ENCODE measurements around the gene PNRC1.
"Not testable (repeated sequence)": the region's sequence is repeated elsewhere in the genome, so short reads cannot be mapped to it uniquely, and the experiment has no call there.

The PNRC1 gene

GRCh38 chr6:89080281-89081128 lies at the start of gene PNRC1:
Gene PNRC1, plus strand, starts transcription at chr6:89080751. Its CDS starts 144 bp downstream, at chr6:89080895.
- TF ChIP-seq POLR2A (IDR thresholded peaks at IDR 0.05; ENCODE audit: low read length) (peak; percentile 99), GATA1 (IDR thresholded peaks at IDR 0.05; ENCODE audit: low read depth, low read length) (no peak)
- peak; percentile 99 for DNase-seq

- no peak for DNase-seq
- TF ChIP-seq GATA1 (IDR thresholded peaks at IDR 0.05; ENCODE audit: low read depth, low read length) = no peak
Observed at GRCh38 chr6:89032599-89032998, 48.0 kb upstream of the PNRC1 start.

GRCh38 chr6:89033461-89033860 lies 47.1 kb upstream of the PNRC1 start:
- no peak for DNase-seq
- no peak for TF ChIP-seq POLR2A (IDR thresholded peaks at IDR 0.05; ENCODE audit: low read length)
- no peak for TF ChIP-seq GATA1 (IDR thresholded peaks at IDR 0.05; ENCODE audit: low read depth, low read length)

GRCh38 chr6:89034116-89034515 lies 46.4 kb upstream of the PNRC1 start:
- not testable (repeated sequence) for DNase-seq

GRCh38 chr6:89034586-89035251 lies 45.8 kb upstream of the PNRC1 start:
- TF ChIP-seq GATA1 (IDR thresholded peaks at IDR 0.05; ENCODE audit: low read depth, low read length) (no peak), POLR2A (IDR thresholded peaks at IDR 0.05; ENCODE audit: low read length) (no peak)
- DNase-seq = no peak

- peak in 1 of 2 experiments; percentile 15 for DNase-seq
Observed at GRCh38 chr6:89035252-89036101, 45.1 kb upstream of the PNRC1 start.

GRCh38 chr6:89037141-89037900 lies 43.2 kb upstream of the PNRC1 start:
- TF ChIP-seq GATA1 (IDR thresholded peaks at IDR 0.05; ENCODE audit: low read depth, low read length) (no peak), POLR2A (IDR thresholded peaks at IDR 0.05; ENCODE audit: low read length) (no peak)
- no peak for DNase-seq

More at GRCh38 chr6:89035252-89036101, 45.1 kb upstream of the PNRC1 start:
- TF ChIP-seq GATA1 (IDR thresholded peaks at IDR 0.05; ENCODE audit: low read depth, low read length) = no peak
- no peak for TF ChIP-seq POLR2A (IDR thresholded peaks at IDR 0.05; ENCODE audit: low read length)

GRCh38 chr6:89037901-89038293 lies 42.7 kb upstream of the PNRC1 start:
- not testable (repeated sequence) for DNase-seq

- no peak for DNase-seq
- TF ChIP-seq GATA1 (IDR thresholded peaks at IDR 0.05; ENCODE audit: low read depth, low read length) (no peak), POLR2A (IDR thresholded peaks at IDR 0.05; ENCODE audit: low read length) (no peak)
Observed at GRCh38 chr6:89042664-89043063, 37.9 kb upstream of the PNRC1 start.

- DNase-seq = no peak
- TF ChIP-seq GATA1 (IDR thresholded peaks at IDR 0.05; ENCODE audit: low read depth, low read length) = no peak
- TF ChIP-seq POLR2A (IDR thresholded peaks at IDR 0.05; ENCODE audit: low read length) = no peak
Observed at GRCh38 chr6:89044328-89045010, 36.1 kb upstream of the PNRC1 start.

GRCh38 chr6:89045011-89045387 lies 35.6 kb upstream of the PNRC1 start:
- TF ChIP-seq GATA1 (IDR thresholded peaks at IDR 0.05; ENCODE audit: low read depth, low read length) = no peak
- TF ChIP-seq POLR2A (IDR thresholded peaks at IDR 0.05; ENCODE audit: low read length) = no peak
- DNase-seq = no peak

- no peak for DNase-seq
- TF ChIP-seq GATA1 (IDR thresholded peaks at IDR 0.05; ENCODE audit: low read depth, low read length) = no peak
- TF ChIP-seq POLR2A (IDR thresholded peaks at IDR 0.05; ENCODE audit: low read length) = no peak
Observed at GRCh38 chr6:89045576-89045975, 35.0 kb upstream of the PNRC1 start.

- DNase-seq = no peak
- no peak for TF ChIP-seq GATA1 (IDR thresholded peaks at IDR 0.05; ENCODE audit: low read depth, low read length)
- no peak for TF ChIP-seq POLR2A (IDR thresholded peaks at IDR 0.05; ENCODE audit: low read length)
Observed at GRCh38 chr6:89047473-89047872, 33.1 kb upstream of the PNRC1 start.
